GM21737 (cell line): ENCODE data around the gene PRDM12.

Experiments
- ATAC-seq: cut with Tn5 transposase; IDR thresholded peaks from one replicate; pipeline ENCODE4 v1.9.1; 2021; ENCODE audit warnings: mild to moderate bottlenecking, moderate library complexity; ENCODE audit not compliant: unreplicated experiment

Gene PRDM12

GRCh38 chr9:130714586-130715110 lies 50.3 kb downstream of the PRDM12 start:
- no peak for ATAC-seq

GRCh38 chr9:130715270-130715669 lies 50.9 kb downstream of the PRDM12 start:
- no peak for ATAC-seq

- no peak for ATAC-seq
These were observed 54.2 kb downstream of the PRDM12 start for GRCh38 chr9:130718562-130718961.

DNA sequence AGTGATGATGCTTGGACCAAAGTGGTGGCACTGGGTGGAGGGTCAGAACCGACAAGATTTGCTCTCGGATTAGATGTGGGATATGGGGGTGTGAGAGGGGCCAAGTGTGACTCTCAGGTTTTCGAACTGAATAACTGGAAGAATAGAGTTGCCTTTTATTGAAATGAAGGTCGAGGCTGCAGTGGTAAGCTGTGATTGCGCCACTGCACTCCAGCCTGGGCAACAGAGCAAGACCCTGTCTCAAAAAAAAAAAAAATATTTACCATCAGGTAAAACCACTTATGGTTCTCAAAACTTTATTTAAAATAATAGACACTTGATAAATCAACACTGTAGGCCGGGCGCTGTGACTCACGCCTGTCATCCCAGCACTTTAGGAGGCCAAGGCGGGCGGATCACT lies 56.4 kb downstream of the PRDM12 start:
- no peak for ATAC-seq

GRCh38 chr9:130728721-130729120 lies 64.3 kb downstream of the PRDM12 start:
- ATAC-seq: no peak

GRCh38 chr9:130729145-130729544 lies 64.8 kb downstream of the PRDM12 start:
- ATAC-seq: no peak

- no peak for ATAC-seq
These were observed 67.0 kb downstream of the PRDM12 start for GRCh38 chr9:130731355-130731754.

GRCh38 chr9:130732136-130732535 lies 67.7 kb downstream of the PRDM12 start:
- ATAC-seq: no peak
